Activated CD4-positive, alpha-beta T cell treated with anti-CD3 and anti-CD28 coated beads, Interleukin-2, amount 50 U/mL, for 24 hours (primary cell): ENCODE results near the gene SCML1.

Experiments used
- DNase-seq, 2 donors: peaks; one replicate each; pipeline ENCODE4 v3.0.0-alpha.2; 2020; ENCODE audit warnings: low read depth in 1 of 2, low spot score in 1 of 2

SCML1 gene

DNA sequence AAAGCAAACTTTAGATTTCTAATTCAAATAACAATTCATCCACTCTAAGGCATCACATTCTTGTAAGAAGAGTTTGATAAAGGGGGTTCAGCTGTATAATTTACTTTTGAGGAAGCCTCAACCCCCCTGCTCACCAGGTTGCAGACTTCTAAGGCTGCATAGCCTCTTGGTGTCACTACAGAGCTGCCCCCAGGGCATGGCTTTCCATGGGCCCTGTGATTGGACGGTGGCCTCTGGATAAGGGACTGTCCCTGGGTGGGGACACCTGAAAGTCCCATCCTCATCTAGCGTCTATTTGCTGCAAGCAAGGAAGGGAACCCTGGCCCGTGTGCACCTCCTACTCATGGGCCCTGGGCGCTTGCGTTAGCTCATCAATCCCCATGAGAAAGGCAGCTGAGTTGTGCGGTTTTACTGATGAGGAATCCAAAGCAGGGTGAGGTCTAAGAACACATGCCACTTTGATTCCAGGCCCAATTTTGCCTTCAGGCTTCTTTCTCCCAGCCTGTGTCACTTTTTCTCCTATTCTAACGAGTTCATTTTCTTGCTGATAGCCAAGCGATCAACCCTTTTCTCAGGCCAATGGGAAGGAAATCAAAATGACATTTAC, 51.8 kb downstream of the SCML1 start:
- no peak for DNase-seq

DNA sequence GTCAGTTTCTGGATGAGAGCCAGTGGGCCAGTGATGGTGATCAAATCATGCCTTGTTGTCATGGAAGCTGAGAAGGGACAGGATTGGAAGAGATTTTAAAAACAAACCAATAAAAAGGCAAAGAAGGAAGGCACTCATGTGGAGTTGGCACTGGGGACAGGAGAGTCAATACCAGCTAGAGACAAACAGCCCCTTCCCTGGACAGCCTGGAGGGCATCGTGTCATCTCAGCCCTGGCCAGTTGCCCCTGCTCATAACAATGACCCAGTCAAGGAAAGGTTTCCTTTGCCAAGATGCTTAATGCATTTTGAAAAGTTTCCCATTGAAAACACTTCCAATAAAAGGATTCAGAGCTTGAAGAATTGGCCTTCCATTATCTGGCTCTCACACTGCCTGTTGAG, 55.5 kb downstream of the SCML1 start:
- DNase-seq: no peak

DNA sequence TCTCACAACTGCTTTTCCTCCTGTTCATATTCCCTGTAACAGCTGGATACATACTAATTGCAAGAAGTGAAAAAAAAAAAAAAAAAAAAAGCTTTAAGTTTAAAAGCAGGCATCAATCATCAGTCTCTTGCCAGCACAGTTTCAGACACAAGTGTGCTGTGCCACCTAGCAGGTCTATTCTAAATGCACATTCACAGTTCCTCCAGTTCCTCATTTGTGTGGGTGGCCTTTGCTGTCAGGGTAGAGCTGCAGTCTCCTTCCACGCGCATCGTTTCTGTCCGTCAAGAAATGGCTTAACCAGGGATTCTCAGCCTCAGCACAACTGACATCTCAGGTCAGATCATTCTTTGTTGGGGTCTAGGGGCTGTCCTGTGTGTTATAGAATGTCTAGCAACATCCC, 61.6 kb downstream of the SCML1 start:
- no peak for DNase-seq

DNA sequence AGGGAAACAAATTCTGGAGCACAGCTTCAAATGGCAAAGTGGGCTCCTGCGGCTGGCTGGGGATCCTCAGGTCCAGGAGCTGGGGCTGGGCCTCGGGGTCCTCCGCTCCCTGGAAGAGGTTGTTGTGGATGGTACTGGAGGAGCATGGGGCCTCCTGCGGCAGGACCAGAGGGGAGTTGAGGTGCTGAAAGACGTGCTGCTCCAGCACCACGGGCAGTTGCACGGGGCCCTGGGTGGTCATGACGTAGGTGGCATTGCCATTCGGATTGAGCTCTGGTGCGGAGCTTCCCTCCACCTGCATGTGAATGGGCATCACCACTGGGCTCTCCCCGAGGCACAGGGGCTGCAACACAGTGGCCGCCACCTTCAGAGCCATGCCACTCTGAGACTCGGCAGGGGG, 64.1 kb downstream of the SCML1 start:
- DNase-seq: no peak

DNA sequence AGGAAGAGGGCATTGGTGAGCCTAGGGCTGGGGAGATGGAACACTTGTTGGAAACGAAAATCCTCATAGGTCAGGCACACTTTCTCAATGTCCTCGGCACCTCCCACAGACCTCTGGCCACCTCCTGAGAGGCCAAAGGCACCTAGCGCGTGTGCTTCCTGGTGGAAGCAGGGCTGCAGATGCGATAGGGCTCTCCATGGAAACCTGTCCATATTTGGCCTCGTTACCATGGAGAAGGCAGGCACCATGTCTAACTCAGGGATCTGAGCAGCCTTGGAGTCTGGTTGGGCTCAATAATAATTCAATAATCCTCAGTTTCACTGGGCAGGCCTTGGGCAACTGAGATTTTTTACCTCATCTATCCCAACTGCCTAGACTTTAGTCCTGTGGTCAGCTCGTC, 65.5 kb downstream of the SCML1 start:
- DNase-seq: no peak

DNA sequence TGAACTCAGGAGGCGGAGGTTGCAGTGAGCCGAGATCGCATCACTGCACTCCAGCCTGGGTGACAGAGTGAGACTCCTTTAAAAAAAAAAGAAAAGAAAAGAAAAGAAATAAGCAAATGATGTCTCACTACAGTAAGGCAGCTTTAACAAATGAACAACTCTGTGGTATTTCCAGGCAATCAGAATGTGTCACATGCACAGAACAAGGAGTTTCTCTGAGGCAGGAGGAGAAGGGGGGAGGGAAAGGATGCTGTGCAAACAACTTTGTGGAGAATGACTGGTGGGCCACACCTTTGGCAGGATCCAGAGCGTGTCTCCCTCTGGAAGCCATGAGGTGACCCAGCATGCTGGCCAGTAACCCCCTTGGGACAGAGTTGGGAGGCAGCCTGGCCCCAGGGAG, 66.2 kb downstream of the SCML1 start:
- DNase-seq: no peak
